Vagina (tissue), 2 donors: ENCODE measurements around the gene DFFB. TPM values are rescaled to one million over a fixed set of nuclear protein-coding genes. Genes with fewer than 3 reads are reported as not detected.

ENCODE experiments used
- DNase-seq, 2 donors: peaks; one replicate each; pipeline ENCODE4 v3.0.0-alpha.2; 2017; ENCODE audit errors: extremely low spot score in 2 of 2
- H3K27ac ChIP-seq: fragments of 200-600 bp; sonication (generic); one replicate; pipeline ENCODE4 v1.5.1; 2019
- H3K27me3 ChIP-seq: fragments of 200-600 bp; sonication (generic); one replicate; pipeline ENCODE4 v1.5.1; 2019
- H3K36me3 ChIP-seq, 2 donors: fragments of 200-600 bp; sonication (generic); one replicate each; pipeline ENCODE4 v1.5.1; 2017 to 2019
- H3K4me1 ChIP-seq: fragments of 200-600 bp; sonication (generic); one replicate; pipeline ENCODE4 v1.5.1; 2019
- H3K4me3 ChIP-seq, 2 donors: fragments of 200-600 bp; sonication (generic); 1 replicate in 1 of 2; 2 replicates in 1 of 2; pipeline ENCODE4 v1.5.1; 2016 to 2019
- H3K9me3 ChIP-seq: fragments of 200-600 bp; sonication (generic); one replicate; pipeline ENCODE4 v1.5.1; 2019
- POLR2A ChIP-seq, 2 donors: fragments of 450-650 bp; IDR thresholded peaks; one replicate each; pipeline ENCODE4 v1.6.1; 2017; ENCODE audit warnings: antibody characterized with exemption in 2 of 2, mild to moderate bottlenecking in 2 of 2, moderate library complexity in 2 of 2
- POLR2AphosphoS5 ChIP-seq, 2 donors: sonication (generic); formaldehyde crosslinking; IDR thresholded peaks; one replicate each; pipeline ENCODE4 v1.9.0; 2017; ENCODE audit warnings: antibody characterized with exemption in 2 of 2, mild to moderate bottlenecking in 2 of 2, low read depth in 1 of 2; ENCODE audit not compliant: insufficient read depth in 1 of 2
- intact Hi-C: fragments of 100-400 bp; cut with DNase I; formaldehyde crosslinking; loops from one replicate; pipeline ENCODE4 v1.15.1; 2023
- total RNA-seq: library from RNA; depleted of rRNA; stranded (reverse); fragments of >200 nt; gene quantifications from one replicate; pipeline ENCODE4 v1.2.3, GENCODE V29; 2016
- TF ChIP-seq, protein P1 (sequence below), 3 experiments: fragments of 450-650 bp in 2 of 3; fragments of 200-600 bp in 1 of 3; sonication (generic) in 1 of 3; IDR thresholded peaks; one replicate each; pipeline ENCODE4 v1.5.1; 2017 to 2019; ENCODE audit warnings: antibody characterized with exemption in 3 of 3, mild to moderate bottlenecking in 2 of 3, moderate library complexity in 2 of 3

The DFFB gene
- total RNA-seq, 1 donor from 2014 or later: 8.8 TPM

GRCh38 chr1:3886691-3887090 lies 29.4 kb downstream of the DFFB start:
- Histone ChIP-seq H3K27ac (no peak overlapping the region), H3K4me3 (no peak overlapping the region), H3K27me3 (no peaks in the 10 kb centered on the region), H3K36me3 (peaks cover 0 to 44% of the 10 kb centered on the region in 2 donors), H3K4me1 (no peaks in the 10 kb centered on the region), H3K9me3 (no peaks in the 10 kb centered on the region)
- DNase-seq: no peak
- intact Hi-C loops: no loop called here
- TF ChIP-seq POLR2A (IDR thresholded peaks at IDR 0.05) (no peak), POLR2AphosphoS5 (IDR thresholded peaks at IDR 0.05; ENCODE audit: insufficient read depth in 1 of 2, low read depth in 1 of 2) (no peak)
- TF ChIP-seq, protein P1, sequence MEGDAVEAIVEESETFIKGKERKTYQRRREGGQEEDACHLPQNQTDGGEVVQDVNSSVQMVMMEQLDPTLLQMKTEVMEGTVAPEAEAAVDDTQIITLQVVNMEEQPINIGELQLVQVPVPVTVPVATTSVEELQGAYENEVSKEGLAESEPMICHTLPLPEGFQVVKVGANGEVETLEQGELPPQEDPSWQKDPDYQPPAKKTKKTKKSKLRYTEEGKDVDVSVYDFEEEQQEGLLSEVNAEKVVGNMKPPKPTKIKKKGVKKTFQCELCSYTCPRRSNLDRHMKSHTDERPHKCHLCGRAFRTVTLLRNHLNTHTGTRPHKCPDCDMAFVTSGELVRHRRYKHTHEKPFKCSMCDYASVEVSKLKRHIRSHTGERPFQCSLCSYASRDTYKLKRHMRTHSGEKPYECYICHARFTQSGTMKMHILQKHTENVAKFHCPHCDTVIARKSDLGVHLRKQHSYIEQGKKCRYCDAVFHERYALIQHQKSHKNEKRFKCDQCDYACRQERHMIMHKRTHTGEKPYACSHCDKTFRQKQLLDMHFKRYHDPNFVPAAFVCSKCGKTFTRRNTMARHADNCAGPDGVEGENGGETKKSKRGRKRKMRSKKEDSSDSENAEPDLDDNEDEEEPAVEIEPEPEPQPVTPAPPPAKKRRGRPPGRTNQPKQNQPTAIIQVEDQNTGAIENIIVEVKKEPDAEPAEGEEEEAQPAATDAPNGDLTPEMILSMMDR (IDR thresholded peaks at IDR 0.05): no peak

GRCh38 chr1:3888301-3888700 lies 31.0 kb downstream of the DFFB start:
- TF ChIP-seq, protein P1 (IDR thresholded peaks at IDR 0.05): no peak
- TF ChIP-seq POLR2A (IDR thresholded peaks at IDR 0.05) (no peak), POLR2AphosphoS5 (IDR thresholded peaks at IDR 0.05; ENCODE audit: insufficient read depth in 1 of 2, low read depth in 1 of 2) (no peak)

DNA sequence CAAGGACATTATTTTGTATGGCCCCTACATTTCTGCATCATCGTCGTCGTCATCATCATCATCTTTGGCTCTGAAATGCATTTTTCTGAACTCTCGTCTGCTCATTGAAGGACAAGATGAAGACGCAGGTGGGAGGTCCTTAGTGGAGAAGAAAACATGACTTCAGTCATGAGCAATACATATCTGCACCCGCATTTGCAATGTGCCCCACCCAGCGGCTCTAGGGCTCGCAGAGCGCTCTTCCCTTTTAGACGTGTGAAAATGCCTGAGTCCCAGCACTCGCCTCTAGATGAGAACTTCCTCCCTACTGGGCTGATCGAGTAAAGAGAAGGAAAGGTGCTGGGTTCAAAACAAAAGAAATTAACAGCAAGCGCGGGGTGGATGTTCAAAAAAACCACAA lies 32.7 kb downstream of the DFFB start:
- TF ChIP-seq POLR2AphosphoS5 (IDR thresholded peaks at IDR 0.05; ENCODE audit: insufficient read depth in 1 of 2, low read depth in 1 of 2) (no peak), POLR2A (IDR thresholded peaks at IDR 0.05) (no peak)
- TF ChIP-seq, protein P1 (IDR thresholded peaks at IDR 0.05): no peak
- Histone ChIP-seq H3K4me3 (no peak overlapping the region), H3K27me3 (no peaks in the 10 kb centered on the region), H3K36me3 (peaks cover 0 to 37% of the 10 kb centered on the region in 2 donors), H3K9me3 (no peaks in the 10 kb centered on the region), H3K4me1 (no peaks in the 10 kb centered on the region), H3K27ac (no peak overlapping the region)
- intact Hi-C loops: no loop called here
- no peak for DNase-seq

More at GRCh38 chr1:3888301-3888700, 31.0 kb downstream of the DFFB start:
- DNase-seq: no peak
- H3K4me1 ChIP-seq: no peaks in the 10 kb centered on the region
- peaks cover 0 to 40% of the 10 kb centered on the region in 2 donors for H3K36me3 ChIP-seq
- H3K27me3 ChIP-seq: no peaks in the 10 kb centered on the region
- intact Hi-C loops: no loop called here
- H3K4me3 ChIP-seq: no peak overlapping the region
- no peak overlapping the region for H3K27ac ChIP-seq
- H3K9me3 ChIP-seq: no peaks in the 10 kb centered on the region

- TF ChIP-seq POLR2AphosphoS5 (IDR thresholded peaks at IDR 0.05; ENCODE audit: insufficient read depth in 1 of 2, low read depth in 1 of 2) (no peak), POLR2A (IDR thresholded peaks at IDR 0.05) (no peak)
- TF ChIP-seq, protein P1 (IDR thresholded peaks at IDR 0.05): no peak
- DNase-seq: no peak
- Histone ChIP-seq H3K4me3 (no peak overlapping the region), H3K4me1 (no peaks in the 10 kb centered on the region), H3K9me3 (no peaks in the 10 kb centered on the region), H3K27ac (no peak overlapping the region), H3K36me3 (peaks cover 0 to 45% of the 10 kb centered on the region in 2 donors), H3K27me3 (no peaks in the 10 kb centered on the region)
- intact Hi-C loops: no loop called here
These were observed 33.4 kb downstream of the DFFB start for GRCh38 chr1:3890389-3891328.
